Liver (tissue), 9 donors: ENCODE measurements around the gene COL4A1. TPM values are rescaled to one million over a fixed set of nuclear protein-coding genes. Genes with fewer than 3 reads are reported as not detected.

Experiments used
- DNase-seq: peaks from one replicate; pipeline ENCODE4 v3.0.0-alpha.2; 2017; ENCODE audit warnings: low spot score
- H3K27ac ChIP-seq, 2 donors: one replicate each; pipeline ENCODE4 v1.7.0; 2013; ENCODE audit warnings: inconsistent platforms in 2 of 2, low read length in 2 of 2, control low read depth in 1 of 2, low read depth in 1 of 2, mild to moderate bottlenecking in 1 of 2
- H3K27me3 ChIP-seq, 4 donors: one replicate each; pipeline versions ENCODE4 v1.6.1 to v1.7.0; 2013; ENCODE audit warnings: low read length in 3 of 4, inconsistent platforms in 1 of 4, mild to moderate bottlenecking in 1 of 4, moderate library complexity in 1 of 4; ENCODE audit not compliant: control insufficient read depth in 4 of 4, insufficient read depth in 4 of 4
- H3K36me3 ChIP-seq, 4 donors: one replicate each; pipeline versions ENCODE4 v1.6.1 to v1.7.0; 2013; ENCODE audit warnings: low read length in 3 of 4, mild to moderate bottlenecking in 3 of 4, low read depth in 1 of 4, moderate library complexity in 1 of 4; ENCODE audit not compliant: control insufficient read depth in 4 of 4, insufficient read depth in 3 of 4
- H3K4me1 ChIP-seq, 4 donors: one replicate each; pipeline versions ENCODE4 v1.6.1 to v1.7.0; 2013; ENCODE audit warnings: low read length in 3 of 4, mild to moderate bottlenecking in 3 of 4, moderate library complexity in 1 of 4; ENCODE audit not compliant: control insufficient read depth in 4 of 4, insufficient read depth in 4 of 4
- H3K4me3 ChIP-seq, 3 donors: one replicate each; pipeline versions ENCODE4 v1.6.1 to v1.7.0; 2013; ENCODE audit warnings: low read length in 3 of 3, control low read depth in 1 of 3, low read depth in 1 of 3, mild to moderate bottlenecking in 1 of 3
- H3K9ac ChIP-seq, 2 donors: one replicate each; pipeline ENCODE4 v1.7.0; 2013; ENCODE audit warnings: low read length in 2 of 2, mild to moderate bottlenecking in 2 of 2, moderate library complexity in 2 of 2, control low read depth in 1 of 2, low read depth in 1 of 2
- H3K9me3 ChIP-seq, 4 donors: one replicate each; pipeline versions ENCODE4 v1.6.1 to v1.7.0; 2013; ENCODE audit warnings: low read length in 3 of 4; ENCODE audit not compliant: control insufficient read depth in 4 of 4
- ATF3 ChIP-seq: IDR thresholded peaks from 2 replicates; pipeline ENCODE4 v1.6.1; 2016; ENCODE audit warnings: antibody characterized with exemption
- CTCF ChIP-seq: fragments of 150-350 bp; IDR thresholded peaks from 2 replicates; pipeline ENCODE4 v1.5.1; 2017; ENCODE audit warnings: improper control_type of control experiment, low read depth, low read length; ENCODE audit not compliant: missing input control
- EGR1 ChIP-seq, 2 donors: IDR thresholded peaks; 2 replicates each; pipeline ENCODE4 v1.6.1; 2016 to 2018; ENCODE audit warnings: antibody characterized with exemption in 2 of 2, low read depth in 2 of 2
- FOXA1 ChIP-seq: IDR thresholded peaks from 2 replicates; pipeline ENCODE4 v1.6.1; 2016; ENCODE audit warnings: antibody characterized with exemption
- FOXA2 ChIP-seq: IDR thresholded peaks from 2 replicates; pipeline ENCODE4 v1.6.1; 2016; ENCODE audit warnings: antibody characterized with exemption
- GABPA ChIP-seq, 2 donors: IDR thresholded peaks in 1 of 2; conservative IDR thresholded peaks in 1 of 2; 2 replicates each; pipeline ENCODE4 v1.6.1; 2016; ENCODE audit warnings: antibody characterized with exemption in 2 of 2, mild to moderate bottlenecking in 1 of 2, moderate library complexity in 1 of 2
- HNF4A ChIP-seq, 2 donors: conservative IDR thresholded peaks; 2 replicates each; pipeline ENCODE4 v1.6.1; 2016; ENCODE audit warnings: antibody characterized with exemption in 2 of 2, mild to moderate bottlenecking in 2 of 2
- HNF4G ChIP-seq: IDR thresholded peaks from 2 replicates; pipeline ENCODE4 v1.6.1; 2016; ENCODE audit warnings: antibody characterized with exemption
- JUND ChIP-seq, 2 donors: IDR thresholded peaks; 2 replicates each; pipeline ENCODE4 v1.6.1; 2016; ENCODE audit warnings: antibody characterized with exemption in 2 of 2
- MAX ChIP-seq: IDR thresholded peaks from 2 replicates; pipeline ENCODE4 v1.6.1; 2016; ENCODE audit warnings: antibody characterized with exemption
- NR2F2 ChIP-seq: IDR thresholded peaks from 2 replicates; pipeline ENCODE4 v1.6.1; 2016; ENCODE audit warnings: antibody characterized with exemption
- RAD21 ChIP-seq, 2 donors: IDR thresholded peaks; 2 replicates each; pipeline ENCODE4 v1.6.1; 2016; ENCODE audit warnings: antibody characterized with exemption in 2 of 2, mild to moderate bottlenecking in 2 of 2
- RXRA ChIP-seq, 2 donors: IDR thresholded peaks; 2 replicates each; pipeline ENCODE4 v1.6.1; 2017 to 2018; ENCODE audit warnings: antibody characterized with exemption in 2 of 2, mild to moderate bottlenecking in 1 of 2
- SP1 ChIP-seq: IDR thresholded peaks from 2 replicates; pipeline ENCODE4 v1.6.1; 2018; ENCODE audit warnings: antibody characterized with exemption, mild to moderate bottlenecking
- TAF1 ChIP-seq: conservative IDR thresholded peaks from 2 replicates; pipeline ENCODE4 v1.6.1; 2016; ENCODE audit warnings: antibody characterized with exemption, mild to moderate bottlenecking
- YY1 ChIP-seq: IDR thresholded peaks from 2 replicates; pipeline ENCODE4 v1.6.1; 2016; ENCODE audit warnings: antibody characterized with exemption, mild to moderate bottlenecking
- ZBTB33 ChIP-seq: IDR thresholded peaks from 2 replicates; pipeline ENCODE4 v1.6.1; 2016; ENCODE audit warnings: antibody characterized with exemption
- WGBS: extraction: QIAGEN DNeasy Blood & Tissue Kit; methylation state at CpG from one replicate; pipeline ENCODE4 v1.1.7; 2013; 5-methylcytosine and 5-hydroxymethylcytosine counted together
- polyA plus RNA-seq, 2 donors: library from polyadenylated mRNA; stranded (reverse) in 1 of 2; unstranded in 1 of 2; fragments of 200-250 nt in 1 of 2; fragments of >200 nt in 1 of 2; fragmentation: Nextera tagmentation in 1 of 2; extraction: Ambion mirVana in 1 of 2; gene quantifications; one replicate each; pipeline versions ENCODE4 v1.2.1 to v1.2.3, GENCODE V29; 2013 to 2015
- total RNA-seq, 2 donors: library from RNA; depleted of rRNA; stranded (reverse); fragments of >200 nt; gene quantifications; one replicate each; pipeline ENCODE4 v1.2.3, GENCODE V29; 2014
- TF ChIP-seq, protein P1 (sequence below): IDR thresholded peaks from 2 replicates; pipeline ENCODE4 v1.6.1; 2016; ENCODE audit warnings: antibody characterized with exemption, mild to moderate bottlenecking
- donor health status: healthy.
- donor health status: healthy.
- donor health status: healthy.
- donor health status: healthy.
- donor health status: healthy.

The COL4A1 gene
- total and polyA plus RNA-seq, 4 donors, result 5.0 to 68.5 (median 37.9) TPM

GRCh38 chr13:110149036-110149435, 157.9 kb downstream of the COL4A1 start:
- Histone ChIP-seq H3K36me3 (peaks cover 0 to 2% (median 2%) of the 10 kb centered on the region in 4 donors), H3K4me1 (no peaks in the 10 kb centered on the region), H3K27ac (no peak overlapping the region), H3K4me3 (no peak overlapping the region), H3K9ac (no peak overlapping the region), H3K9me3 (no peaks in the 10 kb centered on the region), H3K27me3 (no peaks in the 10 kb centered on the region)
- TF ChIP-seq NR2F2, result no peak
- TF ChIP-seq FOXA1, result no peak
- no peak for TF ChIP-seq EGR1 (IDR thresholded peaks at IDR 0.05; ENCODE audit: low read depth in 2 of 2)
- no peak for TF ChIP-seq ATF3
- TF ChIP-seq, protein P1, sequence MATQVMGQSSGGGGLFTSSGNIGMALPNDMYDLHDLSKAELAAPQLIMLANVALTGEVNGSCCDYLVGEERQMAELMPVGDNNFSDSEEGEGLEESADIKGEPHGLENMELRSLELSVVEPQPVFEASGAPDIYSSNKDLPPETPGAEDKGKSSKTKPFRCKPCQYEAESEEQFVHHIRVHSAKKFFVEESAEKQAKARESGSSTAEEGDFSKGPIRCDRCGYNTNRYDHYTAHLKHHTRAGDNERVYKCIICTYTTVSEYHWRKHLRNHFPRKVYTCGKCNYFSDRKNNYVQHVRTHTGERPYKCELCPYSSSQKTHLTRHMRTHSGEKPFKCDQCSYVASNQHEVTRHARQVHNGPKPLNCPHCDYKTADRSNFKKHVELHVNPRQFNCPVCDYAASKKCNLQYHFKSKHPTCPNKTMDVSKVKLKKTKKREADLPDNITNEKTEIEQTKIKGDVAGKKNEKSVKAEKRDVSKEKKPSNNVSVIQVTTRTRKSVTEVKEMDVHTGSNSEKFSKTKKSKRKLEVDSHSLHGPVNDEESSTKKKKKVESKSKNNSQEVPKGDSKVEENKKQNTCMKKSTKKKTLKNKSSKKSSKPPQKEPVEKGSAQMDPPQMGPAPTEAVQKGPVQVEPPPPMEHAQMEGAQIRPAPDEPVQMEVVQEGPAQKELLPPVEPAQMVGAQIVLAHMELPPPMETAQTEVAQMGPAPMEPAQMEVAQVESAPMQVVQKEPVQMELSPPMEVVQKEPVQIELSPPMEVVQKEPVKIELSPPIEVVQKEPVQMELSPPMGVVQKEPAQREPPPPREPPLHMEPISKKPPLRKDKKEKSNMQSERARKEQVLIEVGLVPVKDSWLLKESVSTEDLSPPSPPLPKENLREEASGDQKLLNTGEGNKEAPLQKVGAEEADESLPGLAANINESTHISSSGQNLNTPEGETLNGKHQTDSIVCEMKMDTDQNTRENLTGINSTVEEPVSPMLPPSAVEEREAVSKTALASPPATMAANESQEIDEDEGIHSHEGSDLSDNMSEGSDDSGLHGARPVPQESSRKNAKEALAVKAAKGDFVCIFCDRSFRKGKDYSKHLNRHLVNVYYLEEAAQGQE, result no peak
- TF ChIP-seq HNF4G, result no peak
- no peak for TF ChIP-seq SP1
- TF ChIP-seq HNF4A (conservative IDR thresholded peaks at IDR 0.05), result no peak
- no peak for TF ChIP-seq FOXA2
- no peak for TF ChIP-seq RXRA (IDR thresholded peaks at IDR 0.05)
- TF ChIP-seq CTCF, result no peak
- TF ChIP-seq JUND (IDR thresholded peaks at IDR 0.05), result no peak
- TF ChIP-seq GABPA (IDR thresholded peaks at IDR 0.05 in 1 of 2, conservative IDR thresholded peaks at IDR 0.05 in 1 of 2), result no peak
- no peak for TF ChIP-seq MAX
- no peak for TF ChIP-seq YY1
- no peak for TF ChIP-seq RAD21 (IDR thresholded peaks at IDR 0.05)
- TF ChIP-seq ZBTB33, result no peak
- TF ChIP-seq TAF1, result no peak
- DNase-seq, result no peak
- 92% methylated on average over 7 of the region's 7 CpGs for WGBS
